Endothelial cell of umbilical vein (primary cell): ENCODE data around the gene NLGN1. TPM values are rescaled to one million over a fixed set of nuclear protein-coding genes. Genes with fewer than 3 reads are reported as not detected.

ENCODE experiments used
- BruUV-seq: library from RNA; stranded (reverse); fragments of 400-500 nt; replicated peaks from 2 replicates; lab custom pipeline; 2021; lab: Mats Ljungman, UMichigan
- CTCF ChIA-PET: fragments of 300-600, 350-600 bp; sonication (Branson Sonifier 250); formaldehyde crosslinking; loops from one replicate; lab custom pipeline; 2021; ENCODE audit warnings: antibody characterized with exemption, inconsistent platforms; lab: Charles Lee
- POLR2A ChIA-PET: fragments of 300-600, 350-600 bp; sonication (Branson Sonifier 250); formaldehyde crosslinking; loops from one replicate; lab custom pipeline; 2021; ENCODE audit warnings: antibody characterized with exemption, inconsistent platforms; lab: Charles Lee
- DNase-seq: peaks from one replicate; pipeline ENCODE4 v3.0.0-alpha.2; 2011; ENCODE audit warnings: low read depth, low spot score
- FAIRE-seq: peaks from 2 replicates; lab custom pipeline; 2011; peaks lifted over from hg19 to GRCh38; lab: Jason Lieb, UNC
- H2AFZ ChIP-seq: 2 replicates; pipeline ENCODE4 v1.6.0; 2012; ENCODE audit warnings: low read depth, low read length, control low read depth, inconsistent platforms
- H3K27ac ChIP-seq: 2 replicates; pipeline ENCODE4 v1.5.1; 2011; ENCODE audit warnings: low read depth, mild to moderate bottlenecking, control low read depth, low read length, moderate library complexity; ENCODE audit not compliant: insufficient read depth
- H3K27me3 ChIP-seq, 2 experiments: 2 replicates each; pipeline versions ENCODE4 v1.6.0 to v1.6.1; 2011; ENCODE audit warnings: low read length in 2 of 2, mixed read lengths in 1 of 2; ENCODE audit not compliant: control insufficient read depth in 2 of 2, insufficient read depth in 2 of 2
- H3K36me3 ChIP-seq, 2 experiments: 2 replicates in 1 of 2; 3 replicates in 1 of 2; pipeline ENCODE4 v1.5.1; 2011; ENCODE audit warnings: low read length in 2 of 2, mild to moderate bottlenecking in 1 of 2, moderate library complexity in 1 of 2; ENCODE audit not compliant: control insufficient read depth in 2 of 2, insufficient read depth in 2 of 2; ENCODE audit errors: extremely low read depth in 1 of 2
- H3K4me1 ChIP-seq: 3 replicates; pipeline ENCODE4 v1.5.1; 2011; ENCODE audit warnings: mild to moderate bottlenecking, low read length; ENCODE audit not compliant: control insufficient read depth, insufficient read depth; ENCODE audit errors: extremely low read depth
- H3K4me2 ChIP-seq: 2 replicates; pipeline ENCODE4 v1.6.1; 2011; ENCODE audit warnings: low read length, control low read depth, mixed read lengths; ENCODE audit not compliant: insufficient read depth
- H3K4me3 ChIP-seq, 3 experiments: fragments of 200-600 bp in 1 of 3; sonication (generic), shearing (Covaris generic) in 1 of 3; replicated peaks in 1 of 3; 2 replicates each; pipeline ENCODE4 v1.5.1; 2011 to 2016; ENCODE audit warnings: control low read depth in 3 of 3, low read length in 3 of 3, mild to moderate bottlenecking in 2 of 3, inconsistent platforms in 1 of 3, low read depth in 1 of 3, moderate library complexity in 1 of 3; ENCODE audit not compliant: insufficient read depth in 1 of 3
- H3K79me2 ChIP-seq: 2 replicates; pipeline ENCODE4 v1.6.0; 2012; ENCODE audit warnings: low read length, inconsistent platforms; ENCODE audit not compliant: control insufficient read depth, insufficient read depth
- H3K9ac ChIP-seq: replicated peaks from 2 replicates; pipeline ENCODE3; 2011; ENCODE audit warnings: low read length, control low read depth; ENCODE audit not compliant: insufficient read depth; ENCODE audit errors: extremely low read depth
- H3K9me1 ChIP-seq: replicated peaks from 3 replicates; pipeline ENCODE4 v1.6.0; 2011; ENCODE audit warnings: mild to moderate bottlenecking, low read length; ENCODE audit not compliant: control insufficient read depth, insufficient read depth; ENCODE audit errors: extremely low read depth
- H3K9me3 ChIP-seq: replicated peaks from 2 replicates; pipeline ENCODE4 v1.5.1; 2012; ENCODE audit warnings: low read length, inconsistent platforms; ENCODE audit not compliant: control insufficient read depth, insufficient read depth
- H4K20me1 ChIP-seq: replicated peaks from 2 replicates; pipeline ENCODE3; 2011; ENCODE audit warnings: mild to moderate bottlenecking, low read length; ENCODE audit not compliant: control insufficient read depth, insufficient read depth; ENCODE audit errors: extremely low read depth
- EZH2 ChIP-seq: IDR thresholded peaks from 2 replicates; pipeline ENCODE4 v1.6.1; 2012; ENCODE audit warnings: borderline replicate concordance, low read depth, mild to moderate bottlenecking, moderate library complexity, low read length, inconsistent platforms; ENCODE audit not compliant: severe bottlenecking
- FOS ChIP-seq: IDR thresholded peaks from 2 replicates; pipeline ENCODE4 v1.6.1; 2011; ENCODE audit warnings: mild to moderate bottlenecking, low read length, moderate library complexity, borderline replicate concordance; ENCODE audit not compliant: insufficient read depth
- GATA2 ChIP-seq: IDR thresholded peaks from 2 replicates; pipeline ENCODE4 v1.7.0; 2011; ENCODE audit warnings: low read depth, mild to moderate bottlenecking, moderate library complexity, mixed read lengths, low read length; ENCODE audit not compliant: insufficient read length, insufficient read depth
- JUN ChIP-seq: IDR thresholded peaks from 2 replicates; pipeline ENCODE4 v1.6.1; 2011; ENCODE audit warnings: borderline replicate concordance, low read depth; ENCODE audit not compliant: insufficient read length, insufficient read depth
- MAX ChIP-seq: IDR thresholded peaks from 2 replicates; pipeline ENCODE4 v1.6.1; 2011; ENCODE audit not compliant: insufficient read depth, insufficient read length
- MYC ChIP-seq: IDR thresholded peaks from one replicate; pipeline ENCODE4 v1.6.1; 2011; ENCODE audit warnings: mild to moderate bottlenecking, low read depth, low read length
- POLR2A ChIP-seq: IDR thresholded peaks from 2 replicates; pipeline ENCODE4 v1.6.1; 2012; ENCODE audit warnings: low read depth, mild to moderate bottlenecking, control low read depth, low read length
- POLR2AphosphoS5 ChIP-seq: IDR thresholded peaks from 2 replicates; pipeline ENCODE4 v1.6.1; 2012; ENCODE audit warnings: low read depth, mild to moderate bottlenecking, control low read depth, low read length, moderate library complexity; ENCODE audit not compliant: insufficient read depth
- dilution Hi-C: fragments of 300-500 bp; cut with MboI; formaldehyde crosslinking; loops from one replicate; pipeline ENCODE4 v1.15.0; 2019; ENCODE audit warnings: low sequenced_read_pairs; ENCODE audit not compliant: extremely low pct_ligation_motif_present
- intact Hi-C: fragments of 100-400 bp; cut with micrococcal nuclease; formaldehyde crosslinking; loops from one replicate; pipeline ENCODE4 v1.10.0; 2022
- polyA plus RNA-seq, 4 experiments: library from polyadenylated mRNA; depleted of rRNA in 3 of 4; stranded (reverse) in 3 of 4; unstranded in 1 of 4; fragments of >200 nt; gene quantifications; 2 replicates each; pipeline versions ENCODE4 v1.2.1 to v1.2.3, GENCODE V29; 2011 to 2012; ENCODE audit warnings: missing spikeins in 1 of 4
- total RNA-seq: library from RNA; stranded (reverse); gene quantifications from 2 replicates; pipeline ENCODE4 v1.2.3, GENCODE V29; 2021
- TF ChIP-seq, protein P1 (sequence below), 2 donors: IDR thresholded peaks; 1 replicate in 1 of 2; 2 replicates in 1 of 2; pipeline ENCODE4 v1.5.1; 2011; ENCODE audit warnings: low read length in 2 of 2, mild to moderate bottlenecking in 2 of 2, moderate library complexity in 2 of 2, control low read depth in 1 of 2, inconsistent platforms in 1 of 2, low read depth in 1 of 2; ENCODE audit not compliant: insufficient read depth in 1 of 2; ENCODE audit errors: extremely low read depth in 1 of 2

The NLGN1 gene
- total and polyA plus RNA-seq, 2 donors (not counting 3 experiments of a cell fraction or from before 2014, with no cell fraction given): 7.9 to 16.3 TPM

DNA sequence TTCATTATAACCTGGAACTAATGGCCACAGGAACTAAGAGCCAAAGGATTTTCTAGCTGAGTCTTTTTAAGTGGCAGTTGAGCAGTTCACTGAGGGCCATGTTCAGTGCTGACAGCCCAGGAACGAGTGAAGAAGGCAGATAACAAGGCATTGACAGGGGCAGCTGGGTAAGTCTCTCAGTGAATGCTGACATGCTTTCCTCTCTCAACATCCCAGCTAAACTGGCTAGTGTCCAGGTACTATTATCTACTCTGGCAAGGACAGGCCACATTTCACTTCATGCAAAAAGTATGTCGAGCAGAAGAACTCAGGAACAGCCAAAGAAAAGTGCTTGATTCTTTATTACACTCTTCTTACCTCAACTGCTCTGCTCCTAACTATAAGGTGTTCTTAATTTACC lies 515.9 kb downstream of the NLGN1 start:
- TF ChIP-seq GATA2 (no peak), MYC (no peak), JUN (no peak), FOS (no peak), POLR2AphosphoS5 (no peak), POLR2A (no peak), MAX (no peak), EZH2 (no peak)
- TF ChIP-seq, protein P1, sequence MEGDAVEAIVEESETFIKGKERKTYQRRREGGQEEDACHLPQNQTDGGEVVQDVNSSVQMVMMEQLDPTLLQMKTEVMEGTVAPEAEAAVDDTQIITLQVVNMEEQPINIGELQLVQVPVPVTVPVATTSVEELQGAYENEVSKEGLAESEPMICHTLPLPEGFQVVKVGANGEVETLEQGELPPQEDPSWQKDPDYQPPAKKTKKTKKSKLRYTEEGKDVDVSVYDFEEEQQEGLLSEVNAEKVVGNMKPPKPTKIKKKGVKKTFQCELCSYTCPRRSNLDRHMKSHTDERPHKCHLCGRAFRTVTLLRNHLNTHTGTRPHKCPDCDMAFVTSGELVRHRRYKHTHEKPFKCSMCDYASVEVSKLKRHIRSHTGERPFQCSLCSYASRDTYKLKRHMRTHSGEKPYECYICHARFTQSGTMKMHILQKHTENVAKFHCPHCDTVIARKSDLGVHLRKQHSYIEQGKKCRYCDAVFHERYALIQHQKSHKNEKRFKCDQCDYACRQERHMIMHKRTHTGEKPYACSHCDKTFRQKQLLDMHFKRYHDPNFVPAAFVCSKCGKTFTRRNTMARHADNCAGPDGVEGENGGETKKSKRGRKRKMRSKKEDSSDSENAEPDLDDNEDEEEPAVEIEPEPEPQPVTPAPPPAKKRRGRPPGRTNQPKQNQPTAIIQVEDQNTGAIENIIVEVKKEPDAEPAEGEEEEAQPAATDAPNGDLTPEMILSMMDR (IDR thresholded peaks at IDR 0.05; ENCODE audit: extremely low read depth in 1 of 2, insufficient read depth in 1 of 2, low read depth in 1 of 2, low read length in 2 of 2): no peak
- no peak overlapping the region for H3K4me3 ChIP-seq
- peak; percentile 63 for DNase-seq
- dilution Hi-C loops: no loop called here
- H4K20me1 ChIP-seq: no peaks in the 10 kb centered on the region
- no peaks in the 10 kb centered on the region for H3K27me3 ChIP-seq
- no peaks in the 10 kb centered on the region for H3K9me3 ChIP-seq
- no peak overlapping the region for H2AFZ ChIP-seq
- no peak overlapping the region for H3K9ac ChIP-seq
- no peaks in the 10 kb centered on the region for H3K9me1 ChIP-seq
- no peak overlapping the region for H3K27ac ChIP-seq
- H3K4me1 ChIP-seq: no peaks in the 10 kb centered on the region
- H3K4me2 ChIP-seq: no peak overlapping the region
- CTCF ChIA-PET: interaction anchor here (0.8 to 1.5 kb wide), 3 partner anchors 9 to 20 kb away, joined by 3 read pairs; no protein-coding TSS in a partner anchor
- BruUV-seq: no TSS peak
- H3K79me2 ChIP-seq: no peaks in the 10 kb centered on the region
- POLR2A ChIA-PET: no interaction called here
- FAIRE-seq: no peak
- intact Hi-C loops: no loop called here
- H3K36me3 ChIP-seq: no peaks in the 10 kb centered on the region
